Right ventricle myocardium inferior (tissue), 1 donor: ENCODE data around the gene TNS2. TPM values are rescaled to one million over a fixed set of nuclear protein-coding genes. Genes with fewer than 3 reads are reported as not detected.

Source experiments
- microRNA-seq: library from miRNA; unstranded; fragments of <30 nt; microRNA quantifications from one replicate; pipeline ENCODE4 v1.2.0, GENCODE V29; 2020
- total RNA-seq: library from RNA; stranded (reverse); fragmentation: NEBNext Ultra II Directional; extraction: Animal tissue kit (Norgen Biotek cat#: 25700); gene quantifications from one replicate; pipeline ENCODE4 v1.2.1, GENCODE V29; 2021
- donor health status: DM: no; HTN: yes; CAD: no; lungs with severe emphysema.

Gene TNS2
- total RNA-seq, 1 donor from 2014 or later, result 122 TPM

Small RNA genes lying within 50 kb of the gene (microRNA-seq; reads per million reads assigned to microRNA genes)
- not detected for gene MIR6757

Other genes with a start within 250 kb of the TNS2 start
- not detected for gene KRT4, start 235.9 kb upstream of the TNS2 start, total RNA-seq
- gene KRT79, start 215.8 kb upstream of the TNS2 start, total RNA-seq, result not detected
- gene KRT78, start 201.1 kb upstream of the TNS2 start, total RNA-seq, result not detected
- gene KRT8, start 145.0 kb upstream of the TNS2 start, total RNA-seq, result 117 TPM
- 6.6 TPM for gene KRT18, start 100.9 kb upstream of the TNS2 start, total RNA-seq
- gene EIF4B, start 43.6 kb upstream of the TNS2 start, total RNA-seq, result 416 TPM
- gene SPRYD3, start 29.3 kb downstream of the TNS2 start, total RNA-seq, result 41.0 TPM
- 54.3 TPM for gene IGFBP6, start 47.6 kb downstream of the TNS2 start, total RNA-seq
- not detected for gene SOAT2, start 53.4 kb downstream of the TNS2 start, total RNA-seq
- gene ZNF740, start 130.7 kb downstream of the TNS2 start, total RNA-seq, result 31.5 TPM
- gene CSAD, start 130.9 kb downstream of the TNS2 start, total RNA-seq, result 10.8 TPM
- gene ITGB7, start 157.2 kb downstream of the TNS2 start, total RNA-seq, result 0.76 TPM
- 18.2 TPM for gene RARG, start 182.1 kb downstream of the TNS2 start, total RNA-seq
- 0.97 TPM for gene ESPL1, start 218.2 kb downstream of the TNS2 start, total RNA-seq
- gene PFDN5, start 245.5 kb downstream of the TNS2 start, total RNA-seq, result 392 TPM
- 38.5 TPM for gene MYG1, start 249.6 kb downstream of the TNS2 start, total RNA-seq